SK-N-SH treated with all-trans-retinoic acid at 6 μM for 48 hours (cell line): ENCODE data around the gene CRY1.
"Not testable (repeated sequence)": the region's sequence is repeated elsewhere in the genome, so short reads cannot be mapped to it uniquely, and the experiment has no call there.

Experiments used
- ATAC-seq: fragments of 200-7000 bp; cut with Tn5 transposase; 3 replicates; pipeline ENCODE4 v1.9.1; 2020; ENCODE audit warnings: mild to moderate bottlenecking, moderate library complexity
- ARNTL ChIP-seq: fragments of 450-650 bp; formaldehyde crosslinking; IDR thresholded peaks from 2 replicates; pipeline ENCODE4 v1.5.0; 2020; ENCODE audit warnings: low read depth, mild to moderate bottlenecking, moderate library complexity, borderline replicate concordance
- BACH2 ChIP-seq: fragments of 250-450 bp; sonication (Bioruptor Pico); IDR thresholded peaks from 2 replicates; pipeline ENCODE4 v1.9.0; 2021; ENCODE audit warnings: mild to moderate bottlenecking, borderline replicate concordance
- CSDC2 ChIP-seq: fragments of 250-450 bp; sonication (Bioruptor Pico); IDR thresholded peaks from 2 replicates; pipeline ENCODE4 v1.5.0; 2020; ENCODE audit warnings: mild to moderate bottlenecking, moderate library complexity
- ESRRG ChIP-seq: fragments of 250-450 bp; sonication (Bioruptor Pico); IDR thresholded peaks from 2 replicates; pipeline ENCODE4 v1.6.1; 2021; ENCODE audit warnings: mild to moderate bottlenecking
- OSR1 ChIP-seq: fragments of 250-450 bp; sonication (Bioruptor Pico); IDR thresholded peaks from 2 replicates; pipeline ENCODE4 v1.8.0; 2022; ENCODE audit warnings: moderate library complexity, mild to moderate bottlenecking, inconsistent platforms
- PPARA ChIP-seq: fragments of 250-450 bp; sonication (Bioruptor Pico); IDR thresholded peaks from 2 replicates; pipeline ENCODE4 v1.5.0; 2020; ENCODE audit warnings: mild to moderate bottlenecking, borderline replicate concordance
- RARB ChIP-seq: fragments of 250-450 bp; sonication (Bioruptor Pico); IDR thresholded peaks from 2 replicates; pipeline ENCODE4 v1.8.0; 2021; ENCODE audit warnings: mild to moderate bottlenecking, moderate library complexity
- SNAI2 ChIP-seq: fragments of 250-450 bp; sonication (Bioruptor Pico); IDR thresholded peaks from 2 replicates; pipeline ENCODE4 v1.5.0; 2020; ENCODE audit warnings: mild to moderate bottlenecking, moderate library complexity
- TCF4 ChIP-seq: fragments of 250-450 bp; sonication (Bioruptor Pico); IDR thresholded peaks from 2 replicates; pipeline ENCODE4 v1.8.0; 2021; ENCODE audit warnings: mild to moderate bottlenecking, moderate library complexity, borderline replicate concordance
- TOX ChIP-seq: fragments of 250-450 bp; sonication (Bioruptor Pico); IDR thresholded peaks from 2 replicates; pipeline ENCODE4 v1.8.0; 2021; ENCODE audit warnings: mild to moderate bottlenecking, moderate library complexity, borderline replicate concordance
- ZC3H10 ChIP-seq: fragments of 250-450 bp; sonication (Bioruptor Pico); IDR thresholded peaks from 2 replicates; pipeline ENCODE4 v1.5.1; 2021; ENCODE audit warnings: mild to moderate bottlenecking, moderate library complexity
- ZFP3 ChIP-seq: fragments of 250-450 bp; sonication (Bioruptor Pico); IDR thresholded peaks from 2 replicates; pipeline ENCODE4 v1.5.0; 2020; ENCODE audit warnings: mild to moderate bottlenecking, moderate library complexity
- ZFP30 ChIP-seq: fragments of 450-650 bp; formaldehyde crosslinking; IDR thresholded peaks from 2 replicates; pipeline ENCODE4 v1.5.0; 2022; ENCODE audit warnings: mild to moderate bottlenecking, moderate library complexity
- ZNF565 ChIP-seq: fragments of 450-650 bp; formaldehyde crosslinking; conservative IDR thresholded peaks from 2 replicates; pipeline ENCODE4 v1.5.0; 2020; ENCODE audit warnings: low read depth, mild to moderate bottlenecking, moderate library complexity
- ZNF70 ChIP-seq: fragments of 450-650 bp; formaldehyde crosslinking; IDR thresholded peaks from 2 replicates; pipeline ENCODE4 v1.5.0; 2020; ENCODE audit warnings: mild to moderate bottlenecking, moderate library complexity
- ZNF8 ChIP-seq: fragments of 450-650 bp; formaldehyde crosslinking; IDR thresholded peaks from 2 replicates; pipeline ENCODE4 v1.5.0; 2020; ENCODE audit warnings: mild to moderate bottlenecking, moderate library complexity
- TF ChIP-seq, protein P1 (sequence below): fragments of 250-450 bp; sonication (Bioruptor Pico); IDR thresholded peaks from 2 replicates; pipeline ENCODE4 v1.5.1; 2020; ENCODE audit warnings: low read depth, mild to moderate bottlenecking, moderate library complexity
- TF ChIP-seq, protein P2 (sequence below): fragments of 250-450 bp; sonication (Bioruptor Pico); IDR thresholded peaks from 2 replicates; pipeline ENCODE4 v1.8.0; 2020; ENCODE audit warnings: mild to moderate bottlenecking, moderate library complexity, borderline replicate concordance
- TF ChIP-seq, protein P3 (sequence below): fragments of 250-450 bp; sonication (Bioruptor Pico); IDR thresholded peaks from 2 replicates; pipeline ENCODE4 v1.5.0; 2020; ENCODE audit warnings: mild to moderate bottlenecking, moderate library complexity
- TF ChIP-seq, protein P4 (sequence below): fragments of 250-450 bp; sonication (Bioruptor Pico); IDR thresholded peaks from 2 replicates; pipeline ENCODE4 v1.5.1; 2021; ENCODE audit warnings: mild to moderate bottlenecking, moderate library complexity

CRY1 gene

DNA sequence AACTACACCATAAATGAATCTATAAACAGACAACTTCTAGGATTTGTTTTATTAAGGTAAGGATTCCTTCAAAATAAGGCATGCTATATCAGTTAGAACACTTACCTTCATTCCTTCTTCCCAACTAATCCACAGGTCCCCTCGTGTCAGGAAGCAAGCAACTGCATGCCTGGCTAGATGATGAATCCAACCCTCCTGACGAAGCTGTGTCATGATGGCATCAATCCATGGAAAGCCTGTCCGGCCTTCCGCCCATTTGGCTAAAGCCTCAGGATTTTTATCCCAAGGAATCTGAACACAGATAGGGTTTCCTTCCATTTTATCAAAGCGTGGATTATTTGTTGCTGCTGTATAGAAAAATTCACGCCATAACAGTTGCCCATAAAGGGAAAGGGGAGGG is 93.9 kb downstream of the CRY1 start (continued):
- TF ChIP-seq, protein P1, sequence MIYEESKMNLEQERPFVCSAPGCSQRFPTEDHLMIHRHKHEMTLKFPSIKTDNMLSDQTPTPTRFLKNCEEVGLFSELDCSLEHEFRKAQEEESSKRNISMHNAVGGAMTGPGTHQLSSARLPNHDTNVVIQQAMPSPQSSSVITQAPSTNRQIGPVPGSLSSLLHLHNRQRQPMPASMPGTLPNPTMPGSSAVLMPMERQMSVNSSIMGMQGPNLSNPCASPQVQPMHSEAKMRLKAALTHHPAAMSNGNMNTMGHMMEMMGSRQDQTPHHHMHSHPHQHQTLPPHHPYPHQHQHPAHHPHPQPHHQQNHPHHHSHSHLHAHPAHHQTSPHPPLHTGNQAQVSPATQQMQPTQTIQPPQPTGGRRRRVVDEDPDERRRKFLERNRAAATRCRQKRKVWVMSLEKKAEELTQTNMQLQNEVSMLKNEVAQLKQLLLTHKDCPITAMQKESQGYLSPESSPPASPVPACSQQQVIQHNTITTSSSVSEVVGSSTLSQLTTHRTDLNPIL = no peak
- TF ChIP-seq ZNF8 (CRISPR knock-in tag) (no peak), PPARA (CRISPR knock-in tag) (no peak), RARB (CRISPR knock-in tag) (no peak), ZFP30 (CRISPR knock-in tag) (no peak), OSR1 (CRISPR knock-in tag) (no peak)
- TF ChIP-seq, protein P2, sequence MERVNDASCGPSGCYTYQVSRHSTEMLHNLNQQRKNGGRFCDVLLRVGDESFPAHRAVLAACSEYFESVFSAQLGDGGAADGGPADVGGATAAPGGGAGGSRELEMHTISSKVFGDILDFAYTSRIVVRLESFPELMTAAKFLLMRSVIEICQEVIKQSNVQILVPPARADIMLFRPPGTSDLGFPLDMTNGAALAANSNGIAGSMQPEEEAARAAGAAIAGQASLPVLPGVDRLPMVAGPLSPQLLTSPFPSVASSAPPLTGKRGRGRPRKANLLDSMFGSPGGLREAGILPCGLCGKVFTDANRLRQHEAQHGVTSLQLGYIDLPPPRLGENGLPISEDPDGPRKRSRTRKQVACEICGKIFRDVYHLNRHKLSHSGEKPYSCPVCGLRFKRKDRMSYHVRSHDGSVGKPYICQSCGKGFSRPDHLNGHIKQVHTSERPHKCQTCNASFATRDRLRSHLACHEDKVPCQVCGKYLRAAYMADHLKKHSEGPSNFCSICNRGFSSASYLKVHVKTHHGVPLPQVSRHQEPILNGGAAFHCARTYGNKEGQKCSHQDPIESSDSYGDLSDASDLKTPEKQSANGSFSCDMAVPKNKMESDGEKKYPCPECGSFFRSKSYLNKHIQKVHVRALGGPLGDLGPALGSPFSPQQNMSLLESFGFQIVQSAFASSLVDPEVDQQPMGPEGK = no peak

DNA sequence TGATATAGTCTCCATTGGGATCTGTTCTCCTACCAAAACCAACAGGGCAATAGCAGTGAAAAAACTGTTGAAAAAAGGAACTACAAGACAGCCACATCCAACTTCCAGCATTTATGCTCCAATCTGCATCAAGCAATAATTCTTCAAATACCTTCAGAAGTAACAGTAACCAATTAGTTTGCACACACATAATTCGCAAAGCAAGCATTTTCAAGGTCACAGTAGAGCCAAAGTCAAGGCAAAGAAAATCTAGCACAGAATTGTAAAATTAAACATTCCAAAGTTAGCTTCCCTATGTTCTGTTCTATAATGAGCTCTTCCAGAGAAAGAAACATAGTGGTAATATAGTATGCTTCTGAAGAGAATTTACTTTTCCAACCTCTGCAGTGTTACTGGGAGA is 95.4 kb downstream of the CRY1 start:
- no peak for ATAC-seq
- no peak for TF ChIP-seq ZFP30 (CRISPR knock-in tag)

DNA sequence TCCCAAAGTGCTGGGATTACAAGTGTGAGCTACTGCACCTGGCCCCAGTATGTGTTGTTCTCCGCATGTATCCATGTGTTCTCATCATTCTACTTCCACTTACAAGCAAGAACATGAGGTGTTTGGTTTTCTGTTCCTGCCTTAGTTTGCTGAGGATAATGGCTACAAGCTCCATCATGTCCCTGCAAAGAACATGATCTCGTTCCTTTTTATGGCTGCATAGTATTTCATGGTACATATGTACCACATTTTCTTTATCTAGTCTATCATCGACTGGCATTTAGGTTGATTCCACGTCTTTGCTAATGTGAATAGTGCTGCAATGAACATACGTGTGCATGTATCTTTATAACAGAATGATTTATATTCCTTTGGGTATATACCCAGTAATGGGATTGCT is 97.2 kb downstream of the CRY1 start:
- ATAC-seq = not testable (repeated sequence)

DNA sequence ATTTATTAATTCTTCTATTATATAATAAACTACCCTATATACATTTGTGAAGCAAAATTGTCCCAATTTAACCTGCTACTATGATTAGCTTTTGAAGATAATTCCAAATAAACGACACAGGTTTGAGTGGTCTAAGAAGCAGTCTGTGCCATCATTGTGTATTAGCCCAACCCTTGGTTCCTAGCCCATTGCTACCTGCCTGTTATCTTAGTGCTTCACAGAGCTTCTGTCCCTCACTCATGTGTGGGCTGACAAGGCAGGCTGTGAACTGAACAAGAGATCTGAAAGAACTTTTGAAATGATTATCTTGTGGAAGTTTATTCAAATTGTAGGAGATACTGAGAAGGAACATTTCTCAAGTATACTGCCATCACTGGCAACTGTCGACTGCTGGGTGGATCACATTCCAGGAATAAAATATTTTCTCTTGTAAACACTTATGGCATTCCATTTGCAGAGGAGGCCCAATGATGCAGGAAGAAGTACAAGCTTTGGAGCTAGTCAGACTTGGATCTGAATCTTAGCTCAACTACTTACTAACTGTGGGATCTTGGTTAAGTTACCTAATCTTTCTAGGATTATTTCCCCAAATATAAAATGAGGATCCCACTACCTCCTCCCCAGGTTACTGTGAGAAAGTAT is 98.6 kb downstream of the CRY1 start:
- TF ChIP-seq BACH2 (CRISPR knock-in tag) (no peak), RARB (CRISPR knock-in tag) (no peak), ZNF565 (CRISPR knock-in tag) (no peak), ARNTL (CRISPR knock-in tag) (no peak), ESRRG (CRISPR knock-in tag) (no peak)
- TF ChIP-seq, protein P1 = no peak
- TF ChIP-seq, protein P2 = no peak
- TF ChIP-seq, all 23 proteins: peak for 0
- ATAC-seq = peak; percentile 88

DNA sequence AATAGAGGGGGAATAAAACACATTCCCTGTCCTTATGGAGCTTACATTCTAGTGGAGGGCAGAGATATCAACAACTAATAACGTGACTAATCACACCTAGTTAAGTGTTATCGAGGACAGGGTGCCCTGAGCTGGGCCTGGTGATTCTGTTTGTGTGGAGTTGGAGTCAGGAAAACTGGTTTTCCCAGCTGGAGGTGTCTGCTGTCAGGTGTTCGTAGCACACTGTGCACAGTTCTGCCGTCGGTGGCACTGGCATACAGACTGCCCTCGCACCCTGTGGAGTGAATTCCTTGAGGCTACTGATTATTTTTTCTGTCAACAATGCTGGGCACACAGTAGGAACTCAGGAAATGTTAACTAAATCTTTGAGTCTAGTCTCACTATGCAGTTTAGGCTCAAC is 105.5 kb downstream of the CRY1 start:
- ATAC-seq = no peak
- no peak for TF ChIP-seq ZNF70 (CRISPR knock-in tag)
- no peak for TF ChIP-seq ZC3H10
- TF ChIP-seq TCF4 (CRISPR knock-in tag) = no peak
- TF ChIP-seq, protein P2 = no peak
- TF ChIP-seq, protein P3, sequence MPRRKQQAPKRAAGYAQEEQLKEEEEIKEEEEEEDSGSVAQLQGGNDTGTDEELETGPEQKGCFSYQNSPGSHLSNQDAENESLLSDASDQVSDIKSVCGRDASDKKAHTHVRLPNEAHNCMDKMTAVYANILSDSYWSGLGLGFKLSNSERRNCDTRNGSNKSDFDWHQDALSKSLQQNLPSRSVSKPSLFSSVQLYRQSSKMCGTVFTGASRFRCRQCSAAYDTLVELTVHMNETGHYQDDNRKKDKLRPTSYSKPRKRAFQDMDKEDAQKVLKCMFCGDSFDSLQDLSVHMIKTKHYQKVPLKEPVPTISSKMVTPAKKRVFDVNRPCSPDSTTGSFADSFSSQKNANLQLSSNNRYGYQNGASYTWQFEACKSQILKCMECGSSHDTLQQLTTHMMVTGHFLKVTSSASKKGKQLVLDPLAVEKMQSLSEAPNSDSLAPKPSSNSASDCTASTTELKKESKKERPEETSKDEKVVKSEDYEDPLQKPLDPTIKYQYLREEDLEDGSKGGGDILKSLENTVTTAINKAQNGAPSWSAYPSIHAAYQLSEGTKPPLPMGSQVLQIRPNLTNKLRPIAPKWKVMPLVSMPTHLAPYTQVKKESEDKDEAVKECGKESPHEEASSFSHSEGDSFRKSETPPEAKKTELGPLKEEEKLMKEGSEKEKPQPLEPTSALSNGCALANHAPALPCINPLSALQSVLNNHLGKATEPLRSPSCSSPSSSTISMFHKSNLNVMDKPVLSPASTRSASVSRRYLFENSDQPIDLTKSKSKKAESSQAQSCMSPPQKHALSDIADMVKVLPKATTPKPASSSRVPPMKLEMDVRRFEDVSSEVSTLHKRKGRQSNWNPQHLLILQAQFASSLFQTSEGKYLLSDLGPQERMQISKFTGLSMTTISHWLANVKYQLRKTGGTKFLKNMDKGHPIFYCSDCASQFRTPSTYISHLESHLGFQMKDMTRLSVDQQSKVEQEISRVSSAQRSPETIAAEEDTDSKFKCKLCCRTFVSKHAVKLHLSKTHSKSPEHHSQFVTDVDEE (CRISPR knock-in tag) = no peak
- no peak for TF ChIP-seq ARNTL (CRISPR knock-in tag)
- TF ChIP-seq OSR1 (CRISPR knock-in tag) = no peak
- TF ChIP-seq ZNF8 (CRISPR knock-in tag) = no peak
- no peak for TF ChIP-seq TOX
- TF ChIP-seq BACH2 (CRISPR knock-in tag) = no peak
- TF ChIP-seq ZFP3 = no peak
- no peak for TF ChIP-seq SNAI2 (CRISPR knock-in tag)
- TF ChIP-seq CSDC2 (CRISPR knock-in tag) = no peak
- TF ChIP-seq, protein P4, sequence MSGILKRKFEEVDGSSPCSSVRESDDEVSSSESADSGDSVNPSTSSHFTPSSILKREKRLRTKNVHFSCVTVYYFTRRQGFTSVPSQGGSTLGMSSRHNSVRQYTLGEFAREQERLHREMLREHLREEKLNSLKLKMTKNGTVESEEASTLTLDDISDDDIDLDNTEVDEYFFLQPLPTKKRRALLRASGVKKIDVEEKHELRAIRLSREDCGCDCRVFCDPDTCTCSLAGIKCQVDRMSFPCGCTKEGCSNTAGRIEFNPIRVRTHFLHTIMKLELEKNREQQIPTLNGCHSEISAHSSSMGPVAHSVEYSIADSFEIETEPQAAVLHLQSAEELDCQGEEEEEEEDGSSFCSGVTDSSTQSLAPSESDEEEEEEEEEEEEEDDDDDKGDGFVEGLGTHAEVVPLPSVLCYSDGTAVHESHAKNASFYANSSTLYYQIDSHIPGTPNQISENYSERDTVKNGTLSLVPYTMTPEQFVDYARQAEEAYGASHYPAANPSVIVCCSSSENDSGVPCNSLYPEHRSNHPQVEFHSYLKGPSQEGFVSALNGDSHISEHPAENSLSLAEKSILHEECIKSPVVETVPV (CRISPR knock-in tag) = no peak
